ENCODE results near the gene NBEAL1. TPM values are rescaled to one million over a fixed set of nuclear protein-coding genes. Genes with fewer than 3 reads are reported as not detected.
"Not testable (repeated sequence)": the region's sequence is repeated elsewhere in the genome, so short reads cannot be mapped to it uniquely, and the experiment has no call there.

Gene NBEAL1
- total RNA-seq, 1 donor from 2014 or later: 30.5 TPM

- no peaks in the 10 kb centered on the region for H3K4me1 Mint-ChIP-seq (ENCODE audit: low read depth)
These were observed 232.0 kb downstream of the NBEAL1 start for GRCh38 chr2:203246646-203247045.

GRCh38 chr2:203252818-203253217, 238.1 kb downstream of the NBEAL1 start:
- Mint-ChIP-seq H3K4me3 (ENCODE audit: low read depth) (no peak overlapping the region), H3K4me1 (ENCODE audit: low read depth) (no peaks in the 10 kb centered on the region), H3K27me3 (no peaks in the 10 kb centered on the region), H3K36me3 (ENCODE audit: insufficient read depth) (peaks cover 27% of the 10 kb centered on the region), H3K9me3 (ENCODE audit: low read depth) (no peaks in the 10 kb centered on the region), H3K27ac (no peak overlapping the region)
- DNase-seq (ENCODE audit: low spot score, unreplicated experiment): no peak
- TF ChIP-seq, protein P1, sequence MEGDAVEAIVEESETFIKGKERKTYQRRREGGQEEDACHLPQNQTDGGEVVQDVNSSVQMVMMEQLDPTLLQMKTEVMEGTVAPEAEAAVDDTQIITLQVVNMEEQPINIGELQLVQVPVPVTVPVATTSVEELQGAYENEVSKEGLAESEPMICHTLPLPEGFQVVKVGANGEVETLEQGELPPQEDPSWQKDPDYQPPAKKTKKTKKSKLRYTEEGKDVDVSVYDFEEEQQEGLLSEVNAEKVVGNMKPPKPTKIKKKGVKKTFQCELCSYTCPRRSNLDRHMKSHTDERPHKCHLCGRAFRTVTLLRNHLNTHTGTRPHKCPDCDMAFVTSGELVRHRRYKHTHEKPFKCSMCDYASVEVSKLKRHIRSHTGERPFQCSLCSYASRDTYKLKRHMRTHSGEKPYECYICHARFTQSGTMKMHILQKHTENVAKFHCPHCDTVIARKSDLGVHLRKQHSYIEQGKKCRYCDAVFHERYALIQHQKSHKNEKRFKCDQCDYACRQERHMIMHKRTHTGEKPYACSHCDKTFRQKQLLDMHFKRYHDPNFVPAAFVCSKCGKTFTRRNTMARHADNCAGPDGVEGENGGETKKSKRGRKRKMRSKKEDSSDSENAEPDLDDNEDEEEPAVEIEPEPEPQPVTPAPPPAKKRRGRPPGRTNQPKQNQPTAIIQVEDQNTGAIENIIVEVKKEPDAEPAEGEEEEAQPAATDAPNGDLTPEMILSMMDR (IDR thresholded peaks at IDR 0.05; ENCODE audit: unreplicated experiment): no peak

More at GRCh38 chr2:203246646-203247045, 232.0 kb downstream of the NBEAL1 start:
- H3K27ac Mint-ChIP-seq: no peak overlapping the region
- H3K9me3 Mint-ChIP-seq (ENCODE audit: low read depth): no peaks in the 10 kb centered on the region
- TF ChIP-seq, protein P1 (IDR thresholded peaks at IDR 0.05; ENCODE audit: unreplicated experiment): no peak
- H3K27me3 Mint-ChIP-seq: no peaks in the 10 kb centered on the region
- DNase-seq (ENCODE audit: low spot score, unreplicated experiment): no peak
- H3K4me3 Mint-ChIP-seq (ENCODE audit: low read depth): no peak overlapping the region
- peaks cover 24% of the 10 kb centered on the region for H3K36me3 Mint-ChIP-seq (ENCODE audit: insufficient read depth)

DNA sequence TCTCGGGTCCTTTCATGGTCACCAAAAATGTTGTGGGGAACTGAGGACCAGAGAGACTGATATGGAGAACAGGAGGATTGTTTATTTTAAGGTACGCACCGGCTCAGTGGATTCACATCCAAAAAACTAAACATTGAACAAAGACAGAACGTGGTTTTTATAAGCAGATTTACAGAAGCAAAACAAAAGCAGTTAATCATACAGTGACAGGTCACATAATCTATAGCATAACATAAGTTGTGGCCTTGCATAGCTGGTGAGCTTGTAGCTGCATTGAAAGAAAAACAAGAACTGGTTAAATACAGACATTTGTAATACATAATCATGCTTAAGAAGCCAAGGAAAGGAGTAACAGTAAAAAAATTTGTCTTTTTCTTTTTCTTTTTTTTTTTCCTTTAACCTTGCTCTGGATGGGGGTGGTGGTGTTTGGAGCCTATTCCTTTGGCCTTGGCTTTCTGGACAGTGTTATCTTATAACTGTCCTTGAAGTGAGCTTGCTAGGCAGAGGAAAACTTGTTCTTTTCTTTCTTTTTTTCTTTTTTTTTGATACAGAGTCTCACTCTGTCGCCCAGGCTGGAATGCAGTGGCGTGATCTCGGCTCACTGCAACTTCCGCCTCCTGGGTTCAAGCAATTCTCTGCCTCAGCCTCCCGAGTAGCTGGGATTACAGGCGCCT, 238.9 kb downstream of the NBEAL1 start:
- H3K4me1 Mint-ChIP-seq (ENCODE audit: low read depth); H3K27me3 Mint-ChIP-seq; H3K9me3 Mint-ChIP-seq (ENCODE audit: low read depth); H3K27ac Mint-ChIP-seq; H3K4me3 Mint-ChIP-seq (ENCODE audit: low read depth); DNase-seq (ENCODE audit: low spot score, unreplicated experiment): not testable (repeated sequence)
- peaks cover 29% of the 10 kb centered on the region for H3K36me3 Mint-ChIP-seq (ENCODE audit: insufficient read depth)

DNA sequence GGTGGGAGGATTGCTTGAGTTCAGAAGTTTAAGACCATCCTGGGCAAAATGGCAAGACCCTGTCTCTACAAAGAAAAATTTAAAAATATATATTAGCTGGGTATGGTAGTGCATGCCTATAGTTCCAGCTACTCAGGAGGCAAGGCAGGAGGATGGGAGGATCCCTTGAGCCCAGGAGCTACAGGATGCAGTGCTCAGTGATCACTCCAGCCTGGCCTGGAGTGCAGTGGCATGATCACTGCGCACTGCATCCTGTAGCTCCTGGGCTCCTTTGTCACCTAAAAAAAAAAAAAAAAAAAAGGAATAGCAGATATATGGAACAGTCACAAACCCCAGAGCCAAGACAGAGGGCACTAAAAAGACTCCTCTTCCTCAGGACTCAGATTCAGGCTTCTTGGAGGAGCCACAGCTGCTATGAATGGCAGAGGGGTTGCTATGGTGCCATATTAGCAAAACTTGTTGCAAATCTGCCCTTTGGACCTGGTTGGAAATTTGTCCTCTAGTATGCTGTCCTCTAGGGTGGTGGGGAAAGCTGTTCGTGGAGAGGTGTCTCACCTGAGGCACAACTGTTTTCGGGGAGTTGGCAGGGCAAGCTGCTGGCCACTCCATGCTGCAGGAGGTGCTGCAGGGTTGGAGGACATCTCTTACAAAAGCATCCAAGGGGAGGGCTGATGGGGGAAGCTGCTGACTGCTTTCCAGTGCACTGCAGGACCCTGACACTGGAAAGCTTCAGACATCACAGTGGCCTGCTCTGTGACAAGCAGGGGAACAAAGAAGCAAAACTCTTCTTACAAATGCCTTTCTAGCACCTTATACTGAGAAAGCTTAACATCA, 246.9 kb downstream of the NBEAL1 start:
- Mint-ChIP-seq H3K36me3 (ENCODE audit: insufficient read depth) (peaks cover 16% of the 10 kb centered on the region), H3K27me3 (no peaks in the 10 kb centered on the region), H3K27ac (no peak overlapping the region), H3K9me3 (ENCODE audit: low read depth) (no peaks in the 10 kb centered on the region), H3K4me3 (ENCODE audit: low read depth) (no peak overlapping the region), H3K4me1 (ENCODE audit: low read depth) (peaks cover 1% of the 10 kb centered on the region)
- TF ChIP-seq, protein P1 (IDR thresholded peaks at IDR 0.05; ENCODE audit: unreplicated experiment): no peak
- no peak for DNase-seq (ENCODE audit: low spot score, unreplicated experiment)

Other genes starting within 250 kb of the NBEAL1 start
- gene ICA1L, start 143.1 kb upstream of the NBEAL1 start, total RNA-seq: 17.8 and 19.1 TPM in 2 replicates
- 62.2 and 68.1 TPM in 2 replicates for gene WDR12, start 103.2 kb upstream of the NBEAL1 start, total RNA-seq
- 11.5 and 13.1 TPM in 2 replicates for gene CARF, start 102.6 kb upstream of the NBEAL1 start, total RNA-seq
- gene CYP20A1, start 224.1 kb downstream of the NBEAL1 start, total RNA-seq: 25.1 and 25.4 TPM in 2 replicates